Activated naive CD8-positive, alpha-beta T cell (primary cell): ENCODE measurements around the gene EVI2B.
"Not testable (repeated sequence)": the region's sequence is repeated elsewhere in the genome, so short reads cannot be mapped to it uniquely, and the experiment has no call there.

Experiments
- H3K27ac Mint-ChIP-seq: one replicate; pipeline ENCODE4 v1.8.0; 2021; ENCODE audit warnings: mixed read lengths
- H3K27me3 Mint-ChIP-seq: one replicate; pipeline ENCODE4 v1.8.0; 2021; ENCODE audit warnings: mixed read lengths
- H3K36me3 Mint-ChIP-seq: one replicate; pipeline ENCODE4 v1.8.0; 2021; ENCODE audit warnings: mixed read lengths
- H3K4me1 Mint-ChIP-seq: one replicate; pipeline ENCODE4 v1.8.0; 2021; ENCODE audit warnings: low read depth, mixed read lengths
- H3K4me3 Mint-ChIP-seq: one replicate; pipeline ENCODE4 v1.8.0; 2021; ENCODE audit warnings: mild to moderate bottlenecking, mixed read lengths
- H3K9me3 Mint-ChIP-seq: one replicate; pipeline ENCODE4 v1.8.0; 2021; ENCODE audit warnings: low read depth, mixed read lengths

The EVI2B gene

DNA sequence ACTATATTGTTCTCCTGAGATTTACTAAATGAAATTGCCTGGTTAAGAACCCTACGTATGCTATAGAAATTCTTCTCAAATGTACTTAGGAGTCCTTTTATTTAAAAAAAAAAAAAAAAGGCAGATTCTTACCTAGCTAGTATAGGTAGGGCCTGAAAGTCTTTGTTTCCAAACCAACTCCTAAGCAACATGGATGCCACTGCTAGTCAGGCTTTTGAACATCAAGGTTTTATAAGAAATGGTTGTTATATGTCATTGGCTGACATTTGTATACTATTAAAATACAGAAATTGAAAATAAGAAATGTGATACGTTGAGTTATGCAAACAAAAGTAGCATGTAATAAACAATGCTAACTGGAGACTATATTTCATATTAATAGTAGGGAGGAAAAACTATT lies 6.4 kb upstream of the EVI2B start:
- peak overlapping the region; percentile 89 for H3K4me3 Mint-ChIP-seq
- H3K27me3 Mint-ChIP-seq: no peaks in the 10 kb centered on the region
- H3K4me1 Mint-ChIP-seq: peaks cover 49% of the 10 kb centered on the region
- H3K9me3 Mint-ChIP-seq: no peaks in the 10 kb centered on the region
- peak overlapping the region; percentile 97 for H3K27ac Mint-ChIP-seq
- H3K36me3 Mint-ChIP-seq: peaks cover 10% of the 10 kb centered on the region

DNA sequence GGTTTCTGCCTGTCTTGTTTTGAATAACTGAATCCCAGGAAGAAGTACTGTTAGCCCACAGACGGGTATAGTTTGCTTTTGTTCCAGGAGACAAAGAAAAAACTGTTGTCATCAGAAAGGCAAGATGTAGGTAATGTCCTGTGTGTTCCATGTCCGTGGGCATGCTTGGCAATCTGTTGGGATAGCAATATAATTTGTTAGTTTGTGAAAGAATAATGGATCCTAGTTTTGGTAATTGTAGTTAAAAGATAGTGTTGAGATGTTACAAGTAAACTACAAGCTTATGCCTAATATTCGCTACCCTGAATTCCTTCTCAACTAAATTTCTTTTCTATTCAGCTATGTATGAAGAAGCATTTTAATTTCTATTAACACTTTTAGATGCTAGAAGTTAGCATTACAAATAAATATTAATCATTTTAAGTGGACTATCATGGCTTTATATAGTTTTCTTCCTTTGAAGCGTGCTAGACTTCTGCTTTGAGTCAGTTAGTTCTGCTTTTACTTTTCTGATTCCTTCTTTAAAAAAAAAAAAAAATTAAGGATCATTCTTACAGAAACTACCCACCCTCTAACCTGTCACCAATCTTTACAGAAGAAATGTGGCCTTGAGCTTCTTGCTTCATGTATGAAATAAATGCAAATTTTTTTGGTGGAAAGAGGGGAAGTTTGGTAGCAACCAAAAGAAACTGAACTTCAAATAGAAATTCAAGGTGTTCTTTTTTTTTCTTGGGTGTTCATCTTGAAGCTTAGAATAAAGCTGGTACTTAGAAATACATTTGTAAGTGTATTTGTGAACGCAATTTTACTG lies 5.2 kb upstream of the EVI2B start:
- Mint-ChIP-seq H3K9me3 (peaks cover 3% of the 10 kb centered on the region), H3K36me3 (peaks cover 10% of the 10 kb centered on the region), H3K4me3 (peak overlapping the region; percentile 89), H3K27ac (peak overlapping the region; percentile 97), H3K4me1 (peaks cover 58% of the 10 kb centered on the region), H3K27me3 (no peaks in the 10 kb centered on the region)

DNA sequence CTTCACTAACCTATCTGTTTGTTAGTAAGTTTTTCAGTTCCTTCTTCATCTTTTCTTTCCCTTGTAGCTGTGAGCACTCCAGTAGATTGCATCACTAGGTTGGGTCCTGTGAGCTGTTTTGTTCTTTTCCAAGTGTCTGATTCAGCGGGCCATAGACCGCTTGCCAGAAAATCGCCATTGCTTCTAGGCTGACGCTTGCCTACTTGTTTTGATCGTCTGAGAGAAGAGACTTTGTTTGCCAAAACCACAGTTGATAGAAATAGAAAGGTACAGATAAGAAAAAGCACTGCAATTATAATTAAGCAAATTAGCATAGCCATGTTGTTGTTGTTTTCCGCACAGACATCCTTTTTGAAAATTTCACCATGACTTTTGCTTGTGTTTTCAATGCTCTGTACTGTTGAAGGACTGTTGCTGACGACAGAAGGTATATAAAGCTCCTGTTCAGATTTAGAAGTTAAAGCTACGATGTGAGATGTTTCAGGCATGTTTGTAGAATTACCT lies 4.5 kb upstream of the EVI2B start:
- Mint-ChIP-seq H3K9me3 (peaks cover 3% of the 10 kb centered on the region), H3K27me3 (no peaks in the 10 kb centered on the region), H3K27ac (peak overlapping the region; percentile 97), H3K36me3 (peaks cover 10% of the 10 kb centered on the region), H3K4me1 (peaks cover 55% of the 10 kb centered on the region), H3K4me3 (peak overlapping the region; percentile 89)

DNA sequence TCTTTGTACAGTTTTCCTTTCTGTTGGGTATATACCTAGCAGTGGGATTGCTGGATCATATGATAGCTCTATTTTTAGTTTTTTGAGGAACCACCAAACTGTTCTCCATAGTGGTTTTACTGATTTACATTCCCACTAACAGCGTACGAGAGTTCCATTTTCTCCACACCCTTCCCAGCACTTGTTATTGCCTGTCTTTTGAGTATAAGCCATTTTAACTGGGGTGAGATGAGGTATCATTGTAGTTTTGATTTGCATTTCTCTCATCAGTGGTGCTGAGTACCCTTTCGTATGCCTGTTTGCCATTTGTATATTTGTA lies 887 bp upstream of the EVI2B start:
- H3K9me3 Mint-ChIP-seq: peaks cover 3% of the 10 kb centered on the region
- peak overlapping the region; percentile 86 for H3K4me3 Mint-ChIP-seq
- peak overlapping the region; percentile 97 for H3K27ac Mint-ChIP-seq
- peaks cover 10% of the 10 kb centered on the region for H3K36me3 Mint-ChIP-seq
- H3K4me1 Mint-ChIP-seq: peaks cover 64% of the 10 kb centered on the region
- no peaks in the 10 kb centered on the region for H3K27me3 Mint-ChIP-seq

DNA sequence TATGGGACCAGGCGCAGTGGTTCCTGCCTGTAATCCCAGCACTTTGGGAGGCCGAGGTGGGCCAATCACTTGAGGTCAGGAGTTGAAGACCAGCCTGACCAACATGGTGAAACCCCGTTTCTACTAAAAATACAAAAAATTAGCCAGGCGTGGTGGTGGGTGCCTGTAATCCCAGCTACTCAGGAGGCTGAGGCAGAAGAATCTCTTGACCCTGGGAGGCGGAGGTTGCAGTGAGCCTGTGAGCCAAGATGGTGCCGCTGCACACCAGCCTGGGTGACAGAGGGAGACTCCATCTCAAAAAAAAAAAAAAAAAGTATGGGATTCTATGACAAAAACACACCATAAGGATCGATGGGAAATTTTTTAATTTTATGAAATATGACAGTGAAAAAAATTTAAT lies 1.6 kb downstream of the EVI2B start:
- H3K36me3 Mint-ChIP-seq, H3K27me3 Mint-ChIP-seq, H3K9me3 Mint-ChIP-seq: not testable (repeated sequence)
- H3K27ac Mint-ChIP-seq: peak overlapping the region; percentile 97
- H3K4me1 Mint-ChIP-seq: peaks cover 71% of the 10 kb centered on the region
- H3K4me3 Mint-ChIP-seq: peak overlapping the region; percentile 91

DNA sequence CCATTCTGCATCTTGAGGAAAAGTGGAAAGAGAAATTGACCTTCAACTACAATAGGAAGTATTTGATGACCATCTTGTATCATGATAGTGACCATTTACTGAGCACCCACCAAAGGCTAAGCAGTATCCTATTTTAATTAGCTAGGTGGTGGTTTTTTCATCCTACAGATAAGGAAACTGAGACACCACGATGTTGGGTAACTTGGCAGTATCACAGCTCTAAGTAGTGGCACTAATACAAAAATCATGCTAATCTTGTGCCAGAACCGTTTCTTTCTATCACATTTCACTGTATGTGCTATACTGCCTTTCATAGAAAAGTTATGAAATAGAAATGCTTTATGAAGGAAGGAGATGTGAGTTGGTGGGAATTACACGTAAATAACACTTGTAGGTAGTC lies 2.3 kb downstream of the EVI2B start:
- H3K27ac Mint-ChIP-seq: peak overlapping the region; percentile 97
- peaks cover 3% of the 10 kb centered on the region for H3K9me3 Mint-ChIP-seq
- H3K36me3 Mint-ChIP-seq: peaks cover 4% of the 10 kb centered on the region
- H3K4me3 Mint-ChIP-seq: peak overlapping the region; percentile 91
- no peaks in the 10 kb centered on the region for H3K27me3 Mint-ChIP-seq
- peaks cover 72% of the 10 kb centered on the region for H3K4me1 Mint-ChIP-seq

DNA sequence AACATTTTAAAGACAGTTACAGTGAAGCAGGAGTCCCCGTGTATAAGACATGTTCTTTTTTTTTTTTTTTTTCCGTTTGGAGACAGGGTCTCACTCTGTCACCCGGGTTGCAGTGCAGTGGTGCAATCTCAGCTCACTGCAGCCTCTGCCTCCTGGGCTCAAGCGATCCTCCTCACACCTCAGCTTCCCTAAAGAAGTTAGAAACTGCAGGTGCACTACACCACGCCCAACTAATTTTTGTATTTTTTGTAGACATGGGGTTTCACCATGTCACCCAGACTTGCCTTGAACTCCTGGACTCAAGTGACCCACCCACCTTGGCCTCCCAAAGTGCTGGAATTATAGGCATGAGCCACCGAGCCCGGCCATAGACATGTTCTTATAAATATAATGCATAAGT lies 3.0 kb downstream of the EVI2B start:
- peaks cover 6% of the 10 kb centered on the region for H3K36me3 Mint-ChIP-seq
- H3K27me3 Mint-ChIP-seq: no peaks in the 10 kb centered on the region
- H3K4me1 Mint-ChIP-seq: peaks cover 72% of the 10 kb centered on the region
- peaks cover 3% of the 10 kb centered on the region for H3K9me3 Mint-ChIP-seq
- H3K27ac Mint-ChIP-seq: peak overlapping the region; percentile 97
- H3K4me3 Mint-ChIP-seq: peak overlapping the region; percentile 91

DNA sequence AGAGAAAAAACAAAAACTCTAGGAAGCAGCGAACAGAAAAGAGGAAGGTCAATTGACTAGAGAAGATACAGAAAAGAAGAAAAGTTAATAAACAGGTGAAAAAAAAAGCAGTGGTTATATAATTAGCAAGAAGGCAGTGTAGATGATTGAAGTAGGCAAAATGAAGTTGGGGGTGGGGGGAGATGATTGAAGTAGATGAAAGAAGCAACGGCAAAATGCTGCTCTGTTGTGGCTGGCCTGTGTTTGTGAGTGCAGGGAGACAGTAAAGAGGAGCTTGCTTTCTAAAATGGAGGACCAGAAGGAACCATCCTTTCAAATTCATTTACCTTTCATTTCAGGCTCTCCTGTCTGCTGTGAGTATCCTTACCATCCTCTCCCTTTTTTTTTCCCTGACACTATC lies 3.6 kb downstream of the EVI2B start:
- Mint-ChIP-seq H3K9me3 (peaks cover 3% of the 10 kb centered on the region), H3K4me3 (peak overlapping the region; percentile 91), H3K4me1 (peaks cover 73% of the 10 kb centered on the region), H3K36me3 (peaks cover 13% of the 10 kb centered on the region), H3K27me3 (no peaks in the 10 kb centered on the region), H3K27ac (peak overlapping the region; percentile 100)

DNA sequence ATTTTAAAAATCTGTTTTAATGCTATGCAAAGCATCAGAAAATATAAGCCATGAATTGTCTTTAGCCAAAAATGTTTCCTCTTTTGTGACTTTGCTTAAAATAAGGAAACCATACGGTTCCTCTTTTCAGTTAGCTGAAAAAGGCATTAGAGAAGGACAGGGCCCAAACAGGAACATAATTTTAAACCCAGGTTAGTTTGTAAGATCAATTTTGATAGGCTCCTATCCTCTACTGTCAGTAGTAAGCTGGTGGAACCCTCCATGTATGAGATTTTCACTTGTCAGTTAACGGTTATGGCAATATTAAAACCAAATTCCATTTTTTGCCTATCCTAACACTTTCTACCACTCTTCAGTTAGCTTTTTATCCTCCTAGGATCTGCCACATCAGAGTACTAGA lies 4.3 kb downstream of the EVI2B start:
- Mint-ChIP-seq H3K4me3 (peak overlapping the region; percentile 91), H3K9me3 (peaks cover 6% of the 10 kb centered on the region), H3K4me1 (peaks cover 74% of the 10 kb centered on the region), H3K27me3 (no peaks in the 10 kb centered on the region), H3K36me3 (peaks cover 19% of the 10 kb centered on the region), H3K27ac (peak overlapping the region; percentile 100)

DNA sequence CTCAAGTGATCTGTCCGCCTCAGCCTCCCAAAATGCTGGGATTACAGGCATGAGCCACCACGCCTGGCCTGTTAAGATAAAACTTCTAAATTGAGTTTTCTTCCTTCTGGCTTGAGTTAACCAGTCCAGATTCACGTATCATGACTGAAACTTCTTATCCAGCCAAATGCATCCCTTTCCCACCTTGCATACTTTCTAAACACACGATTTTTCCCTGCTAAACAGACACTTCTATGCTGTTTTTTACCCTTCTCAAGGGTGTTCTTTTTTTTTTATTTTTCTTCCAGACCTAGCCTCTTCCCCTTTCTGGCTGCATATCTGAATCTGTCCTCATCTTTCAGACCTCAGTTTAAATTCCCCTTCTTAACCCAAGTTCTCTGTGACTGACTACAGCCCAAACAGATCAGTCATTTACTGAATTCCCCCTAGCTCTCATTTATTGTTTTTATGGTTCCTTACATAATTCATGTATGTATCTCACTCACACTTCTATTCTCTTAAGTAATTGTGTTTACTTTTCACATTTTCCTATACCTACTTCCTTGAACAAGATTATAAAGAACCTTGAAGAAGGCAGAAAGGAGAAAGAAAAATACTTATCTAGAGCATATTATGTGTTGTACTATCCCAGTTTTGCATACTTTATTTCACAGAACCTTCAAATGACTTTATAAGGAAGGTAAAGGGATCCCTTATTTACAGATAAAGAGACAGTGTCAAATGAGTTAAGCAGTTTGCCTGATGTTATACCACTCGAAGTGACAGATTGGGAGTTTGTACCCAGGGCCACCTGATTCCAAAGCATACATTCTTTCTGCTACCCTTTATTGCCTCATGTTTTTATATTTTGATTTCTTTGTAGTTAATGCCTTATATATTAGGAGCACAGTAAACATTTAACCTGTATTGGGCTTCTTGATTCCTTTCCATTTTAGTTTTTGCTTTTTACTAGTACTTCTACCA lies 5.2 kb downstream of the EVI2B start:
- H3K4me1 Mint-ChIP-seq: peaks cover 76% of the 10 kb centered on the region
- H3K27ac Mint-ChIP-seq: peak overlapping the region; percentile 100
- peaks cover 9% of the 10 kb centered on the region for H3K9me3 Mint-ChIP-seq
- peak overlapping the region; percentile 91 for H3K4me3 Mint-ChIP-seq
- no peaks in the 10 kb centered on the region for H3K27me3 Mint-ChIP-seq
- peaks cover 25% of the 10 kb centered on the region for H3K36me3 Mint-ChIP-seq

DNA sequence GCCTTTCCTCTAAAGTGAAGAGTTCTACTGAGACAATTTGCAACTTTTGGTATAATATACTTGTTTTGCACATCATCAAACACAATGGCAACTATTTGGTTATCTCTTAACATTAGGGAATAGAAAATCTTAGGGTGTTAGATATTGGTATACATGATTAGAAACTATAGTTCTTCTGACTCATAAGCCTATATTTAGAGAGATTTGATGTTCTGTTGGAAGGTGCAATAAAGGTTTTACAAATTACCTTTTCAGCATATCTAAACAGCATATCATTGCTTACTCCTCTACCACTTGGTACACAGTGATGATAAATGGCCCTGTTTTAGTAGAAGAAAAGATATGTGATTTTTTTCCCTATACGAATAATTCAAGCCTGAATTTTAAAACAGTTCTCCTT lies 6.2 kb downstream of the EVI2B start:
- no peaks in the 10 kb centered on the region for H3K27me3 Mint-ChIP-seq
- H3K4me3 Mint-ChIP-seq: peak overlapping the region; percentile 91
- H3K36me3 Mint-ChIP-seq: peaks cover 32% of the 10 kb centered on the region
- H3K9me3 Mint-ChIP-seq: peaks cover 9% of the 10 kb centered on the region
- peaks cover 84% of the 10 kb centered on the region for H3K4me1 Mint-ChIP-seq
- peak overlapping the region; percentile 100 for H3K27ac Mint-ChIP-seq

DNA sequence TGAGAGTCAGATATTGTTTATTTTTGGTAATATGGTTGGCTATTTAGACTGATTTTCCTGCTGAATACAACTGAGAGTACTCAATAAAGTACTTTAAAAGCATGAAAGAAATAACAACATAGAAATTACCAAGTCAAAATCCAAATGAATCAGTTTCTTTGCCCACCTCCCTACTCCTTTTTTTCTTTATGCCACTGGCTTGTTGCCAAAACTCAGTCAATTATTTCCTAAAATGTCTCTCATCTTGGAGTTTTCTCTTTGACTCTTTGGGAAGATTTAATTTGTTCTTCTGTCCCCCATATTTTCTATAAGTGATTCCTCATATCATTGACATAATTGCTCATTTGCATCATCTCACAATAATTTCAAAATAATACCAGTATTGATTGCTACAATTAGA lies 14.2 kb downstream of the EVI2B start:
- H3K4me3 Mint-ChIP-seq: no peak overlapping the region

DNA sequence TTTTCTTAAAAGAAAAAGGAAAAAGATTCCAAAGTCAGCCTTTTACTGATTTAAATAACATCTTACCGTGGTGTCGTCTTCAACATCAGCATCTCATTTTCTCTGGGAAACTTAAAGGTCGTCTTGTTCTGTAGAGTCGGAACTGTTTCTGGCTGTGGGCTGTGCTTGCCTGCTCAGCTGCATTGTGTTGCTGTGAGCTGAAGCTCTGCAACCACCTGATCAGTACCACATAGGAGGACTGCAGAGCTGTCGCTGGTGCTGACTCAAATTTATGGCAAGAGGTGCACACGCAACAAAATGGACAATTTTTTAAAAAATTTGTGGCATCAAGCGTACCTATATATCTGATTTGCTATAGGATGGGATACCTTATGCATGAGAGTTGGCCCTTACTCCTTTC lies 16.8 kb downstream of the EVI2B start, which contains the start of gene OMG:
Gene OMG, minus strand, starts transcription at position 150 of the 400 bp plus-strand sequence. CDS start 908 bp downstream, outside the sequence.
- H3K27ac Mint-ChIP-seq: no peak within 1 kb of the TSS
- no peaks in the 10 kb centered on the region for H3K9me3 Mint-ChIP-seq
- no peaks in the 10 kb centered on the region for H3K27me3 Mint-ChIP-seq
- peaks cover 4% of the 10 kb centered on the region for H3K36me3 Mint-ChIP-seq
- H3K4me3 Mint-ChIP-seq: no peak within 1 kb of the TSS
- peaks cover 26% of the 10 kb centered on the region for H3K4me1 Mint-ChIP-seq

More for the DNA sequence above, 14.2 kb downstream of the EVI2B start:
- H3K27ac Mint-ChIP-seq: no peak overlapping the region
- peaks cover 4% of the 10 kb centered on the region for H3K9me3 Mint-ChIP-seq
- no peaks in the 10 kb centered on the region for H3K27me3 Mint-ChIP-seq
- H3K36me3 Mint-ChIP-seq: peaks cover 15% of the 10 kb centered on the region
- H3K4me1 Mint-ChIP-seq: peaks cover 44% of the 10 kb centered on the region

DNA sequence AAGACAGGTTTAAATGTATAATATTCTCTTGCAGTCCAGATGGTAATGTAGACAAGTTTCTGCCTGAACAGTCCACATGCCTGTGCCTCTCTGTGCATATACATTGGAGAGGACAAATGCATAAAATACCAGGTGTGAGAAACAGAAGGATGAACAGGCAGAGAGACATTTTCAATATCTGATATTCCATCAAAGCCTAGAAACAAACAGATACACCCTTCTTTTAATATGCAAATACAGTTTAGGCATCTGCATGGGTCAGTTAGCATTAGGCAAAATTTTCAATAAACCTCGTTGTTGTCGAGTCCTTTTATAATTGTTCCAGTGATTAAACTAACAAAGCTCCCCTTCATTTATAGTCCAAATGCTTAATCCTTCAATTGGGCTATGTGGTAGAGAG lies 17.7 kb downstream of the EVI2B start:
- no peaks in the 10 kb centered on the region for H3K27me3 Mint-ChIP-seq
- H3K36me3 Mint-ChIP-seq: peaks cover 4% of the 10 kb centered on the region
- H3K27ac Mint-ChIP-seq: no peak overlapping the region
- H3K9me3 Mint-ChIP-seq: no peaks in the 10 kb centered on the region
- no peak overlapping the region for H3K4me3 Mint-ChIP-seq
- H3K4me1 Mint-ChIP-seq: peaks cover 19% of the 10 kb centered on the region

DNA sequence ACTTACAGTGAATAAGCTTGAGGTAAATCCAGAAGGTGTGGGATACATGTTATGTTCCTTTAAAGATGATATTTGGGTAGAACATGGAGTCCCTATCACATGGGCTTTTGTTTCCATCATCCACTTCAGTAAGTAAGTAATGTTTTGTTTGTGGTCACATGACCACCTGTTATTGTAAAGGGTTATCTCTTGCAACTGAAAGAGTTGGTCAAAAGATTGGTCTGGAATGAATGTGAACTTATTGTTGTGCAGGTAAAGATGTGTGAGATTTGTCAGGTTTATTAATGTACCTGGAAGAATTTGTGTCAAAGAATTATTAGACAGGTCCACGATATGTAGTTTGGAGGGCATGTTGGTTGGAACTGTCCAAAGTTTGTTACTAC lies 18.4 kb downstream of the EVI2B start:
- Mint-ChIP-seq H3K36me3 (peaks cover 4% of the 10 kb centered on the region), H3K4me3 (no peak overlapping the region), H3K4me1 (peaks cover 14% of the 10 kb centered on the region), H3K9me3 (no peaks in the 10 kb centered on the region), H3K27me3 (no peaks in the 10 kb centered on the region), H3K27ac (no peak overlapping the region)
